SK-N-SH (cell line): ENCODE measurements around the gene CCL15.

Experiments used
- POLR2AphosphoS5 ChIP-seq: IDR thresholded peaks from 2 replicates; pipeline ENCODE4 v1.6.1; 2012; ENCODE audit warnings: low read depth, low read length
- TF ChIP-seq, protein P1 (sequence below): fragments of 200-600 bp; sonication (generic); IDR thresholded peaks from 2 replicates; pipeline ENCODE4 v1.6.1; 2017; ENCODE audit warnings: antibody characterized with exemption, mild to moderate bottlenecking, moderate library complexity

DNA sequence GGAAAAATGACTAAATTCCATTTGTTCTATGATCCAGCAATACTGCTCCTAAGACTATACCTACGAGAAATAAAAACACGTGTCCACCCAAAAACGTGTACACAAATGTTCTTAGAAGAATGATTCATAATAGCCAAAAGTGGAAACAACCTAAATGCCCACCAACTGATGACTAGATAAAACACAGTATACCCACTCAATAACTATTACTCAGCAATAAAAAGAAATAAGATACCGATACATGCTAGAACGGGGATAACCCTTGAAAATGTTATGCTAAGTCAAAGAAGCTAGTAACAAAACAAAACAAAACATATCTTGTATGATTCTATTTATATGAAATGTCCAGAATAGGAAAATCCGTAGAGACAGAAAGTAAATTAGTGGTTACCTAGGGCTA lies 37.7 kb downstream of the CCL15 start:
- TF ChIP-seq, protein P1, sequence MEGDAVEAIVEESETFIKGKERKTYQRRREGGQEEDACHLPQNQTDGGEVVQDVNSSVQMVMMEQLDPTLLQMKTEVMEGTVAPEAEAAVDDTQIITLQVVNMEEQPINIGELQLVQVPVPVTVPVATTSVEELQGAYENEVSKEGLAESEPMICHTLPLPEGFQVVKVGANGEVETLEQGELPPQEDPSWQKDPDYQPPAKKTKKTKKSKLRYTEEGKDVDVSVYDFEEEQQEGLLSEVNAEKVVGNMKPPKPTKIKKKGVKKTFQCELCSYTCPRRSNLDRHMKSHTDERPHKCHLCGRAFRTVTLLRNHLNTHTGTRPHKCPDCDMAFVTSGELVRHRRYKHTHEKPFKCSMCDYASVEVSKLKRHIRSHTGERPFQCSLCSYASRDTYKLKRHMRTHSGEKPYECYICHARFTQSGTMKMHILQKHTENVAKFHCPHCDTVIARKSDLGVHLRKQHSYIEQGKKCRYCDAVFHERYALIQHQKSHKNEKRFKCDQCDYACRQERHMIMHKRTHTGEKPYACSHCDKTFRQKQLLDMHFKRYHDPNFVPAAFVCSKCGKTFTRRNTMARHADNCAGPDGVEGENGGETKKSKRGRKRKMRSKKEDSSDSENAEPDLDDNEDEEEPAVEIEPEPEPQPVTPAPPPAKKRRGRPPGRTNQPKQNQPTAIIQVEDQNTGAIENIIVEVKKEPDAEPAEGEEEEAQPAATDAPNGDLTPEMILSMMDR = no peak
- TF ChIP-seq POLR2AphosphoS5 = no peak
